HG03457 (cell line): Measurements from ENCODE around the gene FUCA1.
"Not testable (repeated sequence)": the region's sequence is repeated elsewhere in the genome, so short reads cannot be mapped to it uniquely, and the experiment has no call there.

Experiments
- ATAC-seq: cut with Tn5 transposase; IDR thresholded peaks from one replicate; pipeline ENCODE4 v1.9.1; 2021; ENCODE audit warnings: moderate number of reproducible peaks; ENCODE audit not compliant: unreplicated experiment

FUCA1 gene

GRCh38 chr1:23896491-23896890 lies 28.4 kb upstream of the FUCA1 start:
- ATAC-seq = no peak

DNA sequence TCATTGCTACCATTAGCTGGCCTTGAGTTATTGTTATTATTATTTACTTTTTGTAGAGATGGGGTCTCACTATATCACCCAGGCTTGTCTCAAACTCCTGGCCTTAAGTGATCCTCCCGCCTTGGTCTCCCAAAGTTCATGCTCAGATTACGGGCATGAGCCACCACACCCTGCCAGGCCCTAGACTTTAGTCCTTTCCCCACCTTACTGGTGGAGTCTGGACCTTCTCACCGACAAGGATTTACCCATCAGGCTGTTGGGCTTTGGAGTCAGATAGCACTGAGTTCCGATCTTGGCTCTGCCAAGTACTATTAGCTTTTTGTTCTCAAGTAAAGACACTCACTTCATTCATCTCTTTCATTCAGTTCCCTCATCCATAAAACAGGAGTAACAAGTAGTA lies 27.9 kb upstream of the FUCA1 start:
- no peak for ATAC-seq

- no peak for ATAC-seq
These were observed 27.0 kb upstream of the FUCA1 start for GRCh38 chr1:23895082-23895481.

DNA sequence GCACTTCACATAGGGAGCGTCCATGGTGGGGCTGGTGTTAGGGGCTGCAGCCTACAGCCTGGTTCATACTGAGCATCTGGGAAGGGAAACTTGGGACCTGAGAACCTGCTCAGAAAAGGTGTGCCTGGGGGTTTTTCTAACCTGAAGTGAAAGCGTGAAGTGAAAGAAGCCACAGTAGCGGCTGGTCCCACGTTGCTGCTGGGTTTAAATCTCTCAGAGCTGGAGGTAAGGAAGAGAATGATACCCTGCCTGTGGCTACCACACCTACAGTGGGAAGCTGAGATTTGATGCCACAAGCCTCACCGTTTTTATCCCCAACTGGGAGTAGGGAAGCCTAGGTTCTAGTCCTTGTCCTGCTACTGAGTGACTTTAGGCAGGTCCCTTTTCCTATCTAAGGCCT lies 21.0 kb upstream of the FUCA1 start:
- no peak for ATAC-seq

DNA sequence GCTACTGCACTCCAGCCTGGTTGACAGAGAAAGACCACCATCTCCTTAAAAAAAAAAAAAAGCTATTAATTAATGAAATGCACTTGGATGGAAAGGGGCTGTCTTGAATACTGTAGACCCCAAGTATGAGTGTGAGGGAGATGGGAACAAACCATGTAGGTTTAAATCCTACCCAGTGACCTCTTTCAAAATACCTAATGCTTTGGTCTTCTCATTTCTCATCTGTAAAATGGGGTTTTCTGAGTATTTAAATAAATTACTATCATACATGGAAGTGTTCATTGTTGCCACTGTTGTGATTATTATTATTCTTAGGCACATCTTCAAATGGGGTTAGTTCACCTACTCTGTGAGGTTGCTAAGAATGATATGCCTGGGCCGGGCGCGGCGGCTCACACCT lies 17.1 kb upstream of the FUCA1 start:
- ATAC-seq = no peak

DNA sequence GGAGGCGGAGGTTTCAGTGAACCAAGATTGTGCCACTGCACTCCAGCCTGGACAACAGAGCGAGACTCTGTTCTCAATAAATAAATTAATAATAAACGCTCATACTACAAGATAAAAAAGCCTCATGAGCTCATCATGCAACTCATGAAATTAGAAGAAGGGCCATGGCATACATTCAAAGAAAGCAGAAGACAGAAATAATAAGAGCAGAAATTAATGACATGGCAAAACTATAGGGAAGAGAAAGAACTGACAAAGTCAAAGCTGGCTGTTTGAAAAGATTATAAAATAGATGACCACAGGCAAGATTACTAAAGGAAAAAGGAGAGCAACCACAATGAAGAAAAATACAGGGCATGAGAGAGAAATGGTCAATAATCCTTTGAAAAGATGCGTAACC lies 14.7 kb upstream of the FUCA1 start:
- no peak for ATAC-seq

GRCh38 chr1:23879809-23880208 lies 11.7 kb upstream of the FUCA1 start:
- no peak for ATAC-seq

- no peak for ATAC-seq
These were observed 10.6 kb upstream of the FUCA1 start for GRCh38 chr1:23878668-23879067.

DNA sequence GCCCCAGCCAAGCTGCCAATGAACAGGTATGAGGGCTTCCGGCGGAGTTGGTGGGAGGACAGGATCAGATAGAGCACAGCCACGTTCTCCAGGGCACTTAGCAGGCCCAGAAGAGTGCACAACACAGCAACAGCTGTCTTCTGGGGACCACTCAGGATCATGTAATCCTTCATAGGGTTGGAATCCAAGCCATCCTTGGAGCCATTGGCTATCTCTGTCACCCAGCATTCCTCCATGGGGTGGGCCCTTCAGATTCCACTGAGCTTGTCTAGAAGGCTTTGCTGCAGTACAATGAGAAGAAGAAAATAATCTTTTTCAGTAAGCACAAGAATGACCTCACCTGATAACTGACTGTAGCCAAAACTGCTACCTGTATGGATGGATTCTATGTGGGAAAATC lies 7.3 kb upstream of the FUCA1 start:
- no peak for ATAC-seq

DNA sequence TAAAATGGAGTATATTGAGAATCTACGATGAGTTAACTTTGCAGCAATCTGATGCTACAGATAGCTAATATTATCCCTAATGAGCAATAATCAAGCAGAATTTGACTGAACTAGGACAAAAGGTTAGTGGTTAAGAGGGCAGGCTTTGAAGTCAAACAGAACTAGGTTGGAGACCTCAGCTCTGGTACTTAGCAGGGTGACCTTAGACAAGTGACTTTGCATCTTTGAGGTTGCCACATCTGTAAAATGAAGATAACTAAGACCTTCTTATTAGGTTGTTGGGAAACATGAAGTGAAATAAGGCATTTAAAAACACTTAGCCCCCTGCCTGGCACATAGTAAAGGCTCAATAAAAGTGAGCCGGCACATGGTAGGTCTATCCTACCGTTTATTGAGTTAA lies 4.3 kb upstream of the FUCA1 start:
- ATAC-seq = no peak

GRCh38 chr1:23869051-23869450 lies 961 bp upstream of the FUCA1 start:
- no peak for ATAC-seq

- no peak for ATAC-seq
These were observed 497 bp upstream of the FUCA1 start for GRCh38 chr1:23868557-23869016.

- ATAC-seq = no peak
These were observed 572 bp downstream of the FUCA1 start for GRCh38 chr1:23867542-23867894.

GRCh38 chr1:23865543-23865930 lies 2.6 kb downstream of the FUCA1 start:
- ATAC-seq = no peak

DNA sequence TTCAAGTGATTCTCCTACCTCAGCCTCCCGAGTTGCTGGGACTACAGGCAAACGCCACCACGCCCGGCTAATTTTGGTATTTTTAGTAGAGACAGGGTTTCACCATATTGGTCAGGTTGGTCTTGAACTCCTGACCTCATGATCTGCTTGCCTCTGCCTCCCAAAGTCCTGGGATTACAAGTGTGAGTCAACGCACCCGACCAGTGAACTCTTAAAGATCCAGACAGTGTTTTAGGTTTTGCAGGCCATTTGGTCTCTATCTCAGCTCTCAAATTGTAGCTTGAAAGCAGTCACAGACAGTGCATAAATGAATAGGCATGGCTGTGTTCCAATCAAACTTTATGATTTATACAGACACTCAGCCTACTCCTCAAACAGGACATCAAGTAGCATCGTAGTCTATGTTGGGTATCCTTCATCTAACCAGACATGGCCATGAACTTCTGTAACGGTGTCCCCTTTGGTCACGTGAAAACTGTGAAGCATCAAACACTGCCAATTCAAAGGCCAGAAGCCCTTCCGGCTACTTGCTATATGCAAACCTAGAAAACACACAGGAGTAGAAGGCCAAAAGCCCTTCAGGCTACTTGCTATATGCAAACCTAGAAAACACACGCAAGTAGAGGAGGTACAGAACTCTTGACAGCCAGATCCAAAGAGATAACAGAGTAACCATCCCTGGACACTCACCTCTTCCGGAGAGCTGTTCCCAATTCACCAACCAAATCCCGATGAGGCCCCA lies 3.1 kb downstream of the FUCA1 start:
- no peak for ATAC-seq

DNA sequence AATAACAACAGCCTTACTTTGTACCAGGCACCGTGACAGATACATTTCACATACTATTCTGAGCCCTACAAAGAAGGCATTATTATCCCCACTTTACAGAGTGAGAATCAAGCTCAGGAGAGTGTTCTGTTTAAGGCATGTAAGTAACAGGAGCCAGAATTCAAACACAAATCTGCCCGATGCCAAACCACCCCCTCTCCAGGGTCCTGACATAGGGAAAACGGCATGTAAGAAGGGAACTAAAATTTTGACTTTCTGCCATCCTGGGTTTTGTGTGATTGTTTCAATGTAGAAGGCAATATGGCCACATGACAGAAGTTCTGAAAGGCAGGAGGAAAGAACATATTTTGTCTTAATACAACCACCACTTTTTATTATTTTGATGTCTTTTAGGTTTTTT lies 5.5 kb downstream of the FUCA1 start:
- ATAC-seq = no peak

DNA sequence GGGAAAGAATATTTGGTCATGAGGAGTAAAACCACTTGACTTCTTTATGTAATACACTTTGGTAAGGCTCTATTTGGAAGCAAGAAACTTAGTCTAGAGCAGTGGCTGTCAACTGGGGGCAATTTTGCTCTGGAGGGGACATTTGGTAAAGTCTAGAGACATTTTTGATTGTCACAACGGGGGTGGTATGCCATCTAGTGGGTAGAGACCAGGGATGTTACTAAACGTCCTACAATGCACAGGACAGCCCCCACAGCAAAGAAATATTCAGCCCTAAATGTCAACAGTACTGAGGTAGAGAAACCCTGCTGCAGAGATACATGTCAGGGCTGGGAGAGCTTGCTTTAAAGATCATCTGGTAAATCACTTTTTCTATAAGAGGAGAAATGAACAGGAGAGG lies 13.5 kb downstream of the FUCA1 start:
- no peak for ATAC-seq

DNA sequence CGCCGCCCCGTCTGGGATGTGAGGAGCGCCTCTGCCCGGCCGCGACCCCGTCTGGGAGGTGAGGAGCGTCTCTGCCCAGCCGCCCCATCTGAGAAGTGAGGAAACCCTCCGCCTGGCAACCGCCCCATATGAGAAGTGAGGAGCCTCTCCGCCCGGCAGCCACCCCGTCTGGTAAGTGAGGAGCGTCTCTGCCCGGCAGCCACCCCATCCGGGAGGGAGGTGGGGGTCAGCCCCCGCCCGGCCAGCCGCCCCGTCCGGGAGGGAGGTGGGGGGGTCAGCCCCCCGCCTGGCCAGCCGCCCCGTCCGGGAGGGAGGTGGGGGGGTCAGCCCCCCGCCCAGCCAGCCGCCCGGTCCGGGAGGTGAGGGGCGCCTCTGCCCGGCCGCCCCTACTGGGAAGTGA lies 15.0 kb downstream of the FUCA1 start:
- not testable (repeated sequence) for ATAC-seq

GRCh38 chr1:23851406-23851805 lies 16.7 kb downstream of the FUCA1 start:
- ATAC-seq = not testable (repeated sequence)

DNA sequence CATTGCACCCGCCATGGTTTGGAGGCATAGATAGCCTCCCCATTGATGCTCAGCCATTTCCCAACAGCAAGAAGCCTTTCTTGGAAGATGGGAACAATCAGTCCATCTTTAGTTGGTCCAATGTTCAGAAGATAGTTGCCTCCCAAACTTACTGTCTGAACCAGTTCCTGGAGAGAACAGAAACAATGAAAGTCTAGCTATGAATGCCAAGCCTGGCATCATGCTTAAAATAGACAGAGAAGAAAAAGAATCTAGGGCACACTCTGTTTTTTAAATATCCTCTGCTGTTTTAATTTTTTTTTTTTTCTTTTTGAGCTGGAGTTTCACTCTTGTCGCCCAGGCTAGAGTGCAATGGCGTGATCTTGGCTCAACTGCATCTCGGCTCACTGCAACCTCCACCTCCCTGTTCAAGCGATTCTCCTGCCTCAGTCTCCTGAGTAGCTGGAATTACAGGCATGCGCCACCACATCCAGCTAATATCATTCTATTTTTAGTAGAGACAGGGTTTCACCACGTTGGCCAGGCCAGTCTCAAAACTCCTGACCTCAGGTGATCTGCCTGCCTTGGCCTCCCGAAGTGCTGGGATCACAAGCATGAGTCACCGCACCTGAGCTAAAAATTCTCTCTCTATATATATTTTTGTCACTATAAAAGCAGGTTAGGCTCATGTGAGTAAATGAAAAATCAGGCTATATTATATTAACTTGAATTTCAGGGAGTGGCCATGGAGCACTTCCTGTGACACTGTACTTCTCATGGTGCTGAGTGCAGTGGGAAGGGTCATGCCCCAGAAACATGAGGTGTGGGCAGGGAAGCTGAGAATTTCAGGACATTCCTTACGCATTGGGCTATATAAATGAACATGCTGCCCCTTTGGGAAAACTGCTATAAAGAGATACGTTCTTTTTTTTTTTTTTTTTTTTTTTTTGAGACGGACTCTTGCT lies 19.1 kb downstream of the FUCA1 start:
- ATAC-seq = no peak

GRCh38 chr1:23847482-23848095 lies 20.5 kb downstream of the FUCA1 start:
- ATAC-seq = not testable (repeated sequence)

GRCh38 chr1:23845163-23845562 lies 22.9 kb downstream of the FUCA1 start:
- ATAC-seq = no peak
